HG03064 (cell line): Measurements from ENCODE around the gene KIF6.

Experiments
- ATAC-seq: cut with Tn5 transposase; IDR thresholded peaks from one replicate; pipeline ENCODE4 v1.9.1; 2021; ENCODE audit warnings: low read depth; ENCODE audit not compliant: unreplicated experiment

Gene KIF6

DNA sequence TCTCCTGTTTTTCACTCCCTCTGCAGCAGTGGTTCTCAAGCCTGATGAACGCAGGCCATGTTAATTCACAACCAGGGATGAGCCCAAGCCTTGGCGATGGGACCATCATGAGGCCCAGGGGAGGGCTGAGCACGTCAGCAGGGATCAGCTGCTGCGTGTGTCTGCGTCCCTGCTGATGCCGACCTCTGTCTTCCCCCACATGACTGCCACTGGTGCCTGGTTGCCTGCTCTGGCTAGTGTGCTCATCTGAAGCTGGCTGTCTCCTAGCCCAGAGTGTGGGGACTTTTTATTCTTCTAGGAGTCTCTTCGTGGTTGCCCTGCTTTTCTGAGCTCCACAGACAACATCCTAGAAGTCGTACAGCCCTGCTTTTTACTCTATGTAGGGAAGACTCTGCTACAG, 361.9 kb downstream of the KIF6 start:
- no peak for ATAC-seq

DNA sequence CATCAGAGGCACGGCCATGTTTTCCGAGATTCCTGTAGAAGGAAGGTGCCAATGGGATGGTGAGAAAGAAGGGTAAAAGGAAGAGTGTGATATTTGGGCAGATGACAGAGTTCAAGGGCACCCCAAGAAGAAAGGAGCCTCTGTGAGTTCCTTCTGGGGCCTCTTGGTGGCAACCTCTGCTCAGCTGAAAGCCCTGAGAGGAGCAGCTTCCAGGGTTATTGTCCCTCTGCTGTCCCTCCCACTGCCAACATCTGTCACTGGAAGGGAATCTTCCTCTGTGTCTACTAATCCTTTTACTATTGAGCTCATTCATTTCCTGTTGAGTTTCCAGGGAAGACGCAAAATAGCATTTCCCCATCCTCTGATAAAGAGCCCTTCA, 362.7 kb downstream of the KIF6 start:
- ATAC-seq = no peak

DNA sequence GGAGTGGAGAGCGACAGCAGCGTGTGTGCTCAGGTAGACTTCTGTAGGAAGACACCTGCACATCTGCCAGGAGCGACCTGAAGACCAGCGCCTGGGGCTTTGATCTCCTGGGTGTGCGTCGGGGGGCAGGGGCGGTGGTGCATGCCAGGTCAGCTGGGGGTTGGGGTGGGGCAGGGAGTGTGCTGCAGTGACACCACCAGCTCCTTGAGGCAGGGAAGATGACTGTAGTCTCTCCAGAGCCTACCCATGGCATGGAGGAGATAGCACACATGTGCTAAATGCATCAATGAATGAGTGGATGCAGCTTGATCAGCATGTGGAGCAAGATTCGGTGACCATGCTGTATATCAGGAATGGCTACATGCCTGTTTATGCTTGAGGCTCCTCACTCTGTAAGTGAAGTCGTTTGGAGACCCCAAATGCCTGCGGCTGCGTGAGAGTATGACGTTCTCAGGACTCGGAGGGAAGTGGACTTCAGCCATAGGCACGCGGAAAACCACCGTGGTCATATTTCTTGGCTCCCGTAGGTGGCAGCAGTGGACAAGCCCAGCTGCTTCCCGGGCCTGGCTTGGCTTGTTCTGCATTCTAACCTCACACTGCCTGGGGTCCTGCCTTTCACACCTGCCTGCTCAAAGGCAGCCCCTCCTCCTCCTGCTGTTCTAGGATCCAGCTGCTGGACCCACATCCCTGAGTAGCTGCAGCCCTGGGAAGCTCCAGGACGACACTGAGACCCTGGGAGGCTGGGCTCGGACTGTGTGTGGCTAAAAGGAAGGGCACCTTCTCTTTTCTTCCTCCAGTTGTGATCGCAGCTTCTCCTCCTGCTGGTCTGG, 363.3 kb downstream of the KIF6 start:
- no peak for ATAC-seq

DNA sequence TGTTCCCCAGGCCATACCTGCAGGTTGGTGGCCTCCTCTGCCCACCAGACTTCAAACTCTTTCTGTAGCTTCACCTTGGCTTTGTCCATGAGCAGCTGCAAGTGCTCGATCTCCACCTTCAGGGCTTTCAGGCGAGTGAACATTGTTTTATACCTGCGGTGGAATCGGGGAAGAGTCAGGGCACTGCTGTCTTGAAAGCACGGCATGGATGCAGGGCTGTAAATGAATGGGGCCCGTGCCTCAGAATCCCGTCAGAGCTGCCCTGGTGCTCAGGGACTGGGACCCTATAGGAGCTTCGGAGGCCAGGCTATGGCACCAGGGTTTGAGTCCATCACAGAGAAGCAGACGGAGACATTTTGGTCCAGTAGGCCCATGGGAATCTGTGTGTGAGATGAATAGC, 364.8 kb downstream of the KIF6 start:
- no peak for ATAC-seq

DNA sequence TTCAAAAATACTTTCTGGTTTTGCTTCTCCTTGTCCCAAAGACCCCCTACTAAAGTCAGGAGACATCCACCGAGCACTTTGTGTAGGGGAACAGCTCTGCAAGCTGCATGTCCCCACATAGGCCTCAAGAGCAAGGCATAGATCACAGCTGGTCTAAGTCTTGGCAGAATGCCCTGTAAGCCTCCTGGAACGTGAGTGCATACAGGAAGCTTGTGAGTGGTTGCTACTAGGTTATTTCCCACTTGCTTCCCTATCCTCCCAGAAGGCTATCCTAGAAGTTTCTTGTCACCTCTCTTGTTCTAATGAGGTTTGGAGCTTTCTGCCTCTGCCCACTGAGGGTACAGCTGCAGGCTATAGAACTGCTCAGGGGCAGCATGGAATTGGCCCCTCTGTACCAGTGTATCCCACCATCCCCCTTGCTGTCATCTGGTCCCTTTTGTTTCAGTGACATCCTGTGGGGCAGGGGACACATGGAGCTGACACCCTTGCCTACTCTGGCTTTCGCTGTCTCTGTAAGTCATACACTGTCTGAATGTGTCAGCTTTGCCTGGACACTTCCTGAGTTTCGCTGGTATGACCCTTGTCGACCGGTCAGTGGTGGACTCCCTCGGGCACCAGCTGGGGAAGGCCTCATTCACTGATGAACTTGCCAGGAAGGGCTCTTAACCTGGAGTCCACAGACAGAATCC, 367.1 kb downstream of the KIF6 start:
- ATAC-seq = no peak

DNA sequence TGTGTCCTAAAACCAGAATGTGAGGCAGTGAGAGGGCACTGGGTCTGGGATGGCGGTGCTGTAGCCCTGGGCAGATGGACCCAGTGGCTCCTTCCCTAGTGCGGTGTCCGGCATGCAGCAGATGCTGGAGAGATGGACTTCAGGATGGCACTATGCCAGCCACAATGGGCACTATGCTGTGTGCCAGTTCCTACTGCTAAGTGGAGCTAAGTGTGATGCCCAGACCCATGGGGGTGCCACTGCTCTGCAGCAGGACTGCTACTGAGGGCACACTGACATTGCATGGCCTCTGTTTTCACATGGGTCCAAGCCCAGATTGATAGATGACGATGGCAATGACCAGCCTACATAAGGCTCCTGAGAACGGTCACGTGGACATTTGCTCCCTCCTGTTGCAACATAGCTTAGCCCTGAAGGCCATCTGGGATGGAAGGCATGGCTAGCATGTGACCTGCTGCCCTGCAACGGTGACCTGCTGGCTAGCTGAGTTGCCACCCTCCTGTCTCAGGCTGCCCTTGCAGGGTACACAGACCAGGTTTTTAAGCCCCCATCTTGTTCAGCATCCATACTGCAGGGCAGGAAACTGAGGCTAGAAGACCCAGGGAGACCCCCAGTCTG, 371.4 kb downstream of the KIF6 start:
- ATAC-seq = no peak

DNA sequence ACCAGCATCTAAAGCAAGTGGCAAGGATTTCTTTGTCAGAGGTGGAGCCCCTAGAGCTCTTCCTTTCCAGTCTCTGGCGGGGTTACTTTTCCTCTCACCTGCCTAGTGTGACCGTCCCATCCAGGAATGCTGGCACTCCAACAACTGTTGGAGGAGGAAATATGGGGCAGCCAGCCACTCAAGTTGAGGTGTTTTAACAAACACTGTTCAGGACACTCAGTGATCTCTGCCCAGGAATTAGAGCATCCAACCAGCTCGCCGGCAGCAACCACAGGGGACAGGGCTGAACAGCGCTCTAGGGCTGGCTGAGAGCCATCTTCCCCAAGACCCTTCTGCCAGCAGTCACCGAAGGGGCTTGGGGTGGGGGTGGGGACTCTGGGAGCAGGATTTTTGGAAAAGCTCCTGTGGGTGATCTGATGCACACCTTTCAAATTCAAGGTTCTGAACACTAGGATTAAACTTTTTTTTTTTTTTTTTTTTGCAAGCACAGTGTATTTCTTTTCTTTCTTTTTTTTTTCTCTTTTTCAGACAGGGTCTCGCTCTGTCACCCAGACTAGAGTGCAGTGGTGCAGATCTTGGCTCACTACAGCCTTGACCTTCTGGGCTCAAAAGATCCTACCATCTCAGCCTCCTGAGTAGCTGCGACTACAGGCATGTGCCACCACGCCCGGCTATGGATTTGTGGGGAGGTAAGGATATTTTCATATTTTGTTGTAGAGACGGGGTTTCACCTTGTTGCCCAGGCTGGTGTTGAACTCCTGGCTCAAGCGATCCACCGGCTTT, 374.3 kb downstream of the KIF6 start:
- ATAC-seq = no peak

DNA sequence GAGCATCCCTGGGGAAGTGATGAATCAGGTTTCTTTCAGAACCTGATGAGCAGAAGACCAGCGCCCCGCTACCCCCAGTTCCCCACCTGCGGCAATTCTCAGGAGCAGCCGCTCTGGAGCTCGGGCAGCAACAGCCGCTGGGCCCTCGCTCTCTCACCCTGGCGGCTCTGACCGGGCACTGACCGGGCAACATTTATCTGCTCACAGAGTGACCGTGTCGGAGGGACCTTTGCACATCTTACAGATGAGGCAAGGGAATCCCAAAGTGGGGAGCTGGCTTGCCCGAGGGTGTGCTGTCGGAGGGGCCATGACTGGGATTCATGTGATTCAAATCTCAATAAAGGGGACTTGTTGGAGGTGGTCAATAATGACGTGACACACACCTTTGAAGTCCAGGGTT, 376.5 kb downstream of the KIF6 start:
- no peak for ATAC-seq

DNA sequence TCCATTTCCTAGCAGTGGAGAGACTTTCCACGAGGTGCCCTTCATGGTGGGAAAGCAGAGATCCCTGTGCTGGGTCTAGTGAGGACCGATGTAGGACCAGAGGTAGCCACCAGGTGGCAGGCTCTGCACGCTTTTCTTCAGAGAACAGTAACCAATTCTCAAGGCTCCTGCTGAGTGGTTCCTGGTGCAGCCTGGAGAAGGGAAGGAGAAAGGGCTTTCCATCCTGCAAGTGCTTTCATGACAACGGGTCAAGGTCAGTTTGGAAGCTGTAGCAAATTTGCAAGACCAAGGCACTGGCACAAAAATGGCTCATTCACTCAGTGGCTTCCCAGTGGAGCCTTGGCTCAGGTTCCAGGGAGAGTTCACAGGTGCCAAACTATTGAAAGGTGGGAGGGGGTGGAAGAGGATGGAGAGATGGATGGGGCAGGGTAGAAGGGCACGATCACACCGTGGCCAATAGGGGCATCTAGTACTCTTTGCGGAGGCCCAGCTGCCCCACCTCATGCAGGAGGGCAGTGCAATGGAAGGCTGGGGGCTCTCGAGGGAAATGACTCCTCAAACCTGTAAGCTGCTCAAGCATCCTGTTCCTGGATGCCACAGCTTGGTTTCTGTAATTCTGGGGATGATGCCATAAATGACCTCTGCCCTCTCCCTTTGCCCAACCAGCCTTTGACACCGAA, 377.2 kb downstream of the KIF6 start:
- no peak for ATAC-seq

DNA sequence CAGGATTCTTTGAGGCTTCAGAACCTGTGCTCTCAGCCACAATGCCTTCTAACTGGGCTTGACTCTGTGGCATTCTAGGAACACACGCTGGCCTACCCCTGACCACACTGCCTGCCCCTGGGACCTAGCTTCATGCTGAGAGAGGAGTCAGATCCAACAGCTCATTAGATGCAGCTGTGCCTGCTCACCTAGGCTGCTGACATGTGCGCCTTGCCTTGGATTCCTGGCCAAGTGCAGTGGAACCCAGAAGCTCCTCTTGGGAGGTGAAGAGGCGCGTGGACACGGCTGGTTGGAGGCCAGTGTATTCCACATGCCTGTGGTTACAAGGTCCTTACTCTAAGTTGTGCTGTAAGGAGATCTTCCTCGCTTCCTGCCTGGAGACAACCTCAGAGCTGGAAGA, 378.0 kb downstream of the KIF6 start:
- no peak for ATAC-seq

DNA sequence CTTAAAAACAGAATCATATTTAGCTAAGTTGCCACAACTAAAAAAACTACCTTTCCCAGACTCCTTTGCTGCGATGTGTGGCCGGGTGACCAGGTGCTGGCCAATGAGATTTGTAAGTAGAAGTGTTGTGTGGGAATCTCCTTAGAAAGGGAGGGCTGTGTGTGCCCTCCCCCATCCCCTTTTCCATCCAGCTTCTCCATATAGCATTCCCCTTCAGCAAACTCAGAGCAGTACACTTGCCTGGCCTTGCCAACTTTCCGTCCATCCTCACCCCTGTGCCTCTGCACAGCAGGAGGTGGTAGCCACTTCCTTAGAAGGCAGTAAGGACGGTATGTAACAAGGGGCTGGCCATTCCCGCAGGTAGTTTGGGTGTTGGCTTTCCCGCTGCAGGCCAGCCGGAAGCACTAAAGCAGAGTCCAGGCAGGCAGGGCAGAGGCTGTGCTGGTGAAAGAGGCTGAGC, 380.4 kb downstream of the KIF6 start:
- ATAC-seq = no peak

DNA sequence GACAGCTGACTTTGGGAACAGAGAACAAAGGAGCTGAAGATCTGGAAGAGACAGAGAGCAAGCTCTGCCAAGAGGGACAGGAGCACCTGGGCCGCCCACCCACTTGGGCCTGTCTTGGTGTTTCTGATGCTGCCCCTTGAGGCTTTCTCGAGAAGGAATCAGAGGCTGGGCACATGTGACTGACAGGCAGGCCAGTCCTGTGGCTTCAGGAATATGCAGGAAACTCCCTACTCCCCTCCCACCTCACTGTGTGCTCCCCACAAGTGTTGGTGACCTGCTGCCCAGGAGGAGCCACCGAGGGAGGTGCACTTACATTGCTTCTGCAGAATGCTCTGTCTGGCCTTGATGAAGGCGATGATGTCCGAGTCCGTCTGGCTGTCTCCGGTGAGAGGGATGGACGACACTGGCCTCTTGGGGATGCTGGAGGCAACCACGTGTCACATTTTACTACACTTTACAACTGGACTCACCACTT, 381.8 kb downstream of the KIF6 start:
- ATAC-seq = no peak

DNA sequence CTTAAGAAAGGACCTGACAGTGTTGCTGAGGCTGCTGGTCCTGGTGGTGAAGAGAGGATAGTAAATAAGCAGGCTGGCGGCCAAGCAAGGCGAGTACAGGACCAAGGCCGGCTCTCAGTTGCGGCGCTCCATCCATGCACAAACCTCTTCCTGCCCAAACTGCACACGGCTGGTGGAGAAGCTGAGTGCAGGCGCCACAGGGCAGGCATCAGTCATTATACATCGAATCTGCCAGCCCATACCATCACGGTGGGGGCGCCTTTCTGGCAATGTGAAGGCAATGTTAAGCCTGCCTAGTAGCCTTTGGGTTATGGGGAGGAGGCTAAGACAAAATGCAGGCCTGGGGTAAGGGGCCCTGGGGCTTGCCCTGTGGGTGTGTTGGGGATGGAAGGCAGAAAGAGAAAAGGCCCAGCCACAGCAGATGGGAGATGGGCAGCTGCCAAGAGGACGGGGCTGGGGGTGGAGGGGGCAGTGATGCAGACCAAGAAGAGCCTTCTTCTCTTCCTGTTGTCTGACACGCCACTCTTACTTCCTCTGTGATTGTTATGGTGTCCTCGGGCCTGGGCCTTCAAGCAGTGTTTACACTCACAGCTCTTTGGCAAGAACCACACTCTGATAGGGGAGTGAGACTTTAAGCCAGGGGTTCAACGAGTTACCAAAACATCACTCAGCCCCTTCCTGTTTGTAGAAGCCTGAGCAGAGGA, 382.4 kb downstream of the KIF6 start:
- ATAC-seq = no peak

DNA sequence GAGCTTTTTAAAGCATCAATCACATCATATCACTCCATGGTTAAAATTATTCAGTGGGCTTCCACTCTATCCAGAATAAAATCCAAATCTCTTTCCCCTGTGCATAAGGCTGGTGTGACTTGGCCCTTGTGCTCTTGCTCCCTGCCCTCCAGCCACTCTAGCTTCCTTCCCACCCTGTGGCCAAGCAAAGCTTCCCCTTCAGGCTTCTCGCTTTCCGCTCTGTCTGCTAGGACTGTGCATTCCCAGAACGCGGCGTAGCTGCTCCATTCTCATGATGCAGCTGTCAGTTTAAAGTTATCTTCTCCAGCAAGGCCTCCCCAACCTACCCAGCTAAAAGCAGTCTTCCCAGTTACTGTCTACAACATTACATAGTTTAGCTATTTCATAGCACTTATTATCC, 383.3 kb downstream of the KIF6 start:
- no peak for ATAC-seq

DNA sequence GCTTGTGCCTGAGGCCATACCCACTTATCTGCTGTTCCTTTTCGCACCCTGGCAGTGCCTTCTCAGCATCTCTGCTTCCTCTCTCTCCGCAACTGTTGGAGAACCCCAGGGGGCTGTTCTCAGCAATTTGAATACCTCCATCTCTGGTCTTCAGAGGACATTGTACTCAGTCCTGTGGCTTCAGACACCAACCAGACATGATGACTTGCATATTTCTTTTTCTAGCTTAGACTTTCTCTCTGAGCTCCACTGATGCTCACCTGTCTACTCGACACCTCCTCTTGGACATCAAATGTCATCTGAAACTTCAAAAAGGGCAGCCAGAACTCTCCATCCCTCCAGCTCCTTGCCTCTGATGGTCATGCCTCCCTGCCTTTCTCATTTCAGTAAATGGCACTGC, 383.9 kb downstream of the KIF6 start:
- ATAC-seq = no peak

DNA sequence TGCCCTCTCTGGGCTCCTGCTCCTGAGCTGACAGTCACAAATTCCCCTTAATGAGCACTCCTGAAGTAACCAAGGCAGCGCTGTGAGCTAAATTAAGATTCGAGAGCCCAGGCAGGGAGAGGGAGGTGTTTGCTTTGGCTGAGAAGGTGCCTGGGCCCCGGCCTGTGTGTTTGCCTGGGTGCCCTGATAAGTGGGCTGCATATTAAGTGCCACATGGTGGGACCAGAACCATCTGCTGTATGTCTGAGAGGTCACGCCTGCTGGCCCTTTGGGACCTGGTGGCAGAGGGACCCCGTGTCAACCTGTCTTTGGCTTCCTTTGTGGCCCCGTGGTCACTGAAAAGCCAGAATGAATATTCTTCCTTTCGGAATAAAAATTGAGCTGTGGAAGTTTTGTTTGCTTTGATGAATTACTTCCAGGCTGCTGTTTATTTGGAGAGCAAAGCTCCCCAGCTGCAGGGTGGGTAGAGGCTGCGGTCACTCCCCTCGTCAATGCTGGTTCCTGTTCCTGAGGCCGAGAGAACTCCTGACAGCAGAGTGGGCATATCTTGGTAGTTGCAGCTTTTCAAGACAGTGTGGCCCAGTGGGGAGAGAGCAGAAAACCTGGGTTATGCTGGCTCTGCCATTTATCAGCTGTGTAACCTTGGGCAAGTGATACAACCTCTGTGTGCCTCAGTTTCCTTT, 385.2 kb downstream of the KIF6 start:
- ATAC-seq = no peak

DNA sequence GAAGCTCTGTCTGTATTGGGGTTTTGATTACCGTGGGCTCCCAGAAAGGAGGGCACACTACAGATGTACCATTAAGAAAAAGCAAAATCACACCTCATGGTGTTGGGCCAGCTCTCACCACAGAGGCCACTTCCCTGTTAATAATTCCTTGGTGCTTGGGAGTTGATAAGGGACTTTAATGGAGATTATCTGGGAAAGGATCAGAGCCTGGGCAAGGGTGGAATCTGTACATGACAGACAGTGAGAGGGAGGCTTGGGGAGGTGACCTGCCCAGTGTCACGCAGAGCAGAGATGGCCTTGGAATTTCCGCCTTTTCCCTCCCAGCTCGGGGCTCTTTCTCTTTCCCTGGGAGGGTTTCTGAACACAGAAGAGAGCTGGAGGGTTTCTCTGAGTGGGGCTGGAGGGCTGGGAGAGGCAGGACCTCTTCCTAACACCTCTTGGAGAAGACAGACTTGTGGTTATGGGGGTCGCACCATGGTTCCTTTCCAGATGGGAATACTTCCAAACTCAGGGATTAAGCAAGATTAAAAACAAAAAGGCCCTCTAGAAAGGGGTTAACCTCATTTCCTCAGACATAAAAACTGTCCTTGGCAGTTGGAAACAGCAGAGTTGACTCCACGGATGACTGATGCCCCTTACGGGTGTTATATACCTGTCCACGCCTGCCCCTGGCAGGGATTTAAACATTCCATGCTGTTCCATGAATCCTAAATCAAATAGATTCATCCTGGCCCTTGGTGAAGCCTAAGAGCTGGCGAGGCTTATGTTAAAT, 385.9 kb downstream of the KIF6 start:
- ATAC-seq = no peak

DNA sequence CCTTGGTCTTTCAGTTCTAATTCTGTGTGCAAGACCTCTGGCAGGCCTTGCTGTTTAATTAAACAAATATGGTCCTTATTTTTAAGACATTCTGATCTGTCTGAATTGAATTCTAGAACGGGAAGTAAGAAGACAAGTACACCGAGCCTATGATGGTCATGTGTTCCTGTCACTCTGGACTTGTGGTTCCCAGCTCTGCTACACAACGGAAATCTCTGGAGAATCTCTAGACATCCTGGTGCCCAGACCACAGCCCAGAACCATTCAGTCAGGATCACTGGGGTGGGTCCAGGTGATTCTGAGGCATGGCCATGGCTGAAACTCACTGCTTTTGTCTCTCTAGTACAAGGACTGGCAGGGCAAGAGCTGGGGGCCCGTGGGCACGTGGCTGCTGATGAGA, 386.8 kb downstream of the KIF6 start:
- no peak for ATAC-seq
